Testis (tissue), 2 donors: ENCODE measurements around the gene OR4E2.

Experiments
- CTCF ChIP-seq, 3 experiments: fragments of 450-650 bp in 2 of 3; fragments of 200-600 bp in 1 of 3; sonication (generic) in 1 of 3; IDR thresholded peaks; one replicate each; pipeline ENCODE4 v1.5.1; 2016 to 2019; ENCODE audit warnings: antibody characterized with exemption in 3 of 3, mild to moderate bottlenecking in 2 of 3, moderate library complexity in 1 of 3
- POLR2A ChIP-seq: fragments of 450-650 bp; IDR thresholded peaks from one replicate; pipeline ENCODE4 v1.6.1; 2017; ENCODE audit warnings: antibody characterized with exemption, mild to moderate bottlenecking, moderate library complexity

DNA sequence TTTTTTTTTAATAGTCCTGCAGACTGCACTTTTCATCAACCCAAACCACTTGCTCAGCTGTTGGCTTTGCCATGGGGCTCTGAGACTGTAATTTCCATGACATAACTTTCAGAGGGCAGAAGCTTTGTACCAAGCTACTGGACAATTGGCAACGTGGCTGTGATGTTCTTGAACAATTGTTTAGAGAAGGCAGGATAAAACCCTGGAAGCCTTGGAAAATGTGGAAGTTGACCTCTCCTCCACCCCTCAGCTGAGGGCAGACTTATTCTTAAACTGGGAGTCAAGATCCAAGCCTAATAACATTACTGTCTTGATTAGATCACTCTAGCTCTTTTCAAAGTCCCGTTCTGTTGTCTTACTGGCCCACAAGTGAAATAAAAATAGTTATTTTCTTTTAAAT is 17.7 kb downstream of the OR4E2 start:
- TF ChIP-seq CTCF (IDR thresholded peaks at IDR 0.05) (no peak), POLR2A (no peak)
